LNCAP (cell line): ENCODE results near the gene RHOH.

Experiments
- CTCF ChIP-seq: fragments of 450-650 bp; IDR thresholded peaks from 2 replicates; pipeline ENCODE4 v1.5.1; 2017; ENCODE audit warnings: mild to moderate bottlenecking

Gene RHOH

DNA sequence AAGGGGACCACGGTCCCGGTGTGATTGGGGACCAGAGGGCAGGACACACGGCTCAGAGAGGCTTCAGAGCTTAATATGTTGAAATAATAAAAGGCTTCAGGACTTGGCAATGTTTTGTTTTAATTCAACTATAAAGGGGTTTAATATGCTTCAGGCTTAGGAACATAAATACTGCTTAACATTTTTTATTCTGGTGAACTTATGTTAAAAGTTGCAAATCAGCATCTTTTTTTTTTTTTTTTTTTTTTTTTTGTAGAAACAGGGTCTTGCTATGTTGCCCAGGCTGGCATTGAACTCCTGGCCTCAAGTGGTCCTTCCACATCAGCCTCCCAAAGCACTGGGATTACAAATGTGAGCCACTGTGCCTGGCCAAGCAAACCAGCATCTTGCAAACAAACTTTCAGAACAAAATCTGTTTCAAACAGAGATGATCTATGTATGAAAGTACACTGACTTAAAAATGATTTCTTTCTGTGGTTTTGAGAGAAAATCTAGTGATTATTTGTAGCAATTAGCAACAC lies 37.7 kb downstream of the RHOH start:
- TF ChIP-seq CTCF = no peak

- no peak for TF ChIP-seq CTCF
These were observed 41.3 kb downstream of the RHOH start for GRCh38 chr4:40238008-40238699.

GRCh38 chr4:40238700-40239548 lies 42.1 kb downstream of the RHOH start:
- no peak for TF ChIP-seq CTCF

GRCh38 chr4:40240040-40240653 lies 43.3 kb downstream of the RHOH start:
- TF ChIP-seq CTCF = no peak

DNA sequence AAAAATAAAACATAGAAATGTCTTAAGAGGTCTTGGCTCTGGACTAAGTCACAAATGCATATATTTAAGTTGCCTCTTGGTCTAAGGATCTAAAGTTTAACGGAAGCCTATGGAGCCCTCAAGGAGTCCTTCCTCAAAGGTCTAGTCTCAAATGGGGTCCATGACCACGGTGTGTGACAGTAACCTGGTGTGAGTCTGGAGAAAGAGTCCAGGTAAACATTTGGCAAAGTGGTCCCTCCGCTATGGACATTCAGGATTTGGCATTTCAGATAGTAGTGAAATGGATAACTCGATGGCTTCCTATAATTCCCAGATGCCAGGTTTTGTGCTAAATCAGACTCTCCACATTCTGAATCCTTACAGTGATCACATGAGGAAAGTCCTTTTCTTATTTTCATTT lies 44.2 kb downstream of the RHOH start:
- TF ChIP-seq CTCF = no peak

- no peak for TF ChIP-seq CTCF
These were observed 45.1 kb downstream of the RHOH start for GRCh38 chr4:40241941-40242340.

DNA sequence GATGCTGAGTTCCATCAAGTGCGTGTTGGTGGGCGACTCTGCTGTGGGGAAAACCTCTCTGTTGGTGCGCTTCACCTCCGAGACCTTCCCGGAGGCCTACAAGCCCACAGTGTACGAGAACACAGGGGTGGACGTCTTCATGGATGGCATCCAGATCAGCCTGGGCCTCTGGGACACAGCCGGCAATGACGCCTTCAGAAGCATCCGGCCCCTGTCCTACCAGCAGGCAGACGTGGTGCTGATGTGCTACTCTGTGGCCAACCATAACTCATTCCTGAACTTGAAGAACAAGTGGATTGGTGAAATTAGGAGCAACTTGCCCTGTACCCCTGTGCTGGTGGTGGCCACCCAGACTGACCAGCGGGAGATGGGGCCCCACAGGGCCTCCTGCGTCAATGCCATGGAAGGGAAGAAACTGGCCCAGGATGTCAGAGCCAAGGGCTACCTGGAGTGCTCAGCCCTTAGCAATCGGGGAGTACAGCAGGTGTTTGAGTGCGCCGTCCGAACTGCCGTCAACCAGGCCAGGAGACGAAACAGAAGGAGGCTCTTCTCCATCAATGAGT lies 46.6 kb downstream of the RHOH start:
- no peak for TF ChIP-seq CTCF
